Caco-2 (cell line): ENCODE results near the gene FKBP1A. TPM values are rescaled to one million over a fixed set of nuclear protein-coding genes. Genes with fewer than 3 reads are reported as not detected.

Experiments
- BruUV-seq: library from RNA; stranded (reverse); fragments of 400-500 nt; replicated peaks from 2 replicates; lab custom pipeline; 2021; lab: Mats Ljungman, UMichigan
- CTCF ChIA-PET: fragments of 300-600 bp; sonication (Branson Sonifier 250); formaldehyde crosslinking; loops from one replicate; lab custom pipeline; 2022; ENCODE audit warnings: antibody characterized with exemption; lab: Charles Lee
- POLR2A ChIA-PET: fragments of 300-600 bp; sonication (Branson Sonifier 250); formaldehyde crosslinking; loops from one replicate; lab custom pipeline; 2022; ENCODE audit warnings: antibody characterized with exemption; lab: Charles Lee
- DNase-seq, 2 experiments: peaks; one replicate each; pipeline versions ENCODE4 v3.0.0 to v3.0.0-alpha.2; 2020 to 2022
- H3K27me3 ChIP-seq: replicated peaks from 2 replicates; pipeline ENCODE4 v1.6.0; 2011; ENCODE audit warnings: low read length; ENCODE audit not compliant: control insufficient read depth, insufficient read depth
- H3K36me3 ChIP-seq: 2 replicates; pipeline ENCODE4 v1.5.1; 2011; ENCODE audit warnings: low read length; ENCODE audit not compliant: control insufficient read depth, insufficient read depth
- H3K4me1 ChIP-seq: fragments of 250-450 bp; sonication (Bioruptor Pico); 2 replicates; pipeline ENCODE4 v1.5.1; 2020; ENCODE audit warnings: mild to moderate bottlenecking
- H3K4me3 ChIP-seq: 2 replicates; pipeline ENCODE4 v1.5.1; 2011; ENCODE audit warnings: low read depth, mild to moderate bottlenecking, control low read depth, low read length
- H3K9me3 ChIP-seq: fragments of 250-450 bp; sonication (Bioruptor Pico); 2 replicates; pipeline ENCODE4 v1.5.1; 2020; ENCODE audit warnings: mild to moderate bottlenecking, moderate library complexity
- H3K27ac Mint-ChIP-seq: one replicate; pipeline ENCODE4 v1.8.0; 2022; ENCODE audit warnings: mixed read lengths; ENCODE audit not compliant: unreplicated experiment
- H3K27me3 Mint-ChIP-seq: one replicate; pipeline ENCODE4 v1.8.0; 2022; ENCODE audit warnings: mixed read lengths; ENCODE audit not compliant: insufficient read depth, unreplicated experiment
- H3K36me3 Mint-ChIP-seq: one replicate; pipeline ENCODE4 v1.8.0; 2022; ENCODE audit warnings: mild to moderate bottlenecking, mixed read lengths; ENCODE audit not compliant: insufficient read depth, unreplicated experiment
- H3K4me1 Mint-ChIP-seq: one replicate; pipeline ENCODE4 v1.8.0; 2022; ENCODE audit warnings: low read depth, mixed read lengths; ENCODE audit not compliant: unreplicated experiment
- H3K4me3 Mint-ChIP-seq: one replicate; pipeline ENCODE4 v1.8.0; 2022; ENCODE audit warnings: mild to moderate bottlenecking, moderate library complexity, mixed read lengths; ENCODE audit not compliant: unreplicated experiment
- H3K9me3 Mint-ChIP-seq: one replicate; pipeline ENCODE4 v1.8.0; 2022; ENCODE audit warnings: mixed read lengths; ENCODE audit not compliant: unreplicated experiment
- CTCF ChIP-seq, 2 experiments: fragments of 200-600 bp in 1 of 2; IDR thresholded peaks; 1 replicate in 1 of 2; 2 replicates in 1 of 2; pipeline versions ENCODE4 v1.5.1 to v1.8.0; 2011 to 2022; ENCODE audit warnings: antibody characterized with exemption in 1 of 2, control low read depth in 1 of 2, inconsistent platforms in 1 of 2, low read depth in 1 of 2, low read length in 1 of 2, mild to moderate bottlenecking in 1 of 2, moderate library complexity in 1 of 2; ENCODE audit not compliant: insufficient read depth in 1 of 2, severe bottlenecking in 1 of 2, unreplicated experiment in 1 of 2
- intact Hi-C: fragments of 100-400 bp; cut with micrococcal nuclease; formaldehyde crosslinking; loops from one replicate; pipeline ENCODE4 v1.10.0; 2022; ENCODE audit not compliant: unreplicated experiment
- total RNA-seq: library from RNA; stranded (reverse); gene quantifications from 2 replicates; pipeline ENCODE4 v1.2.3, GENCODE V29; 2022

Gene FKBP1A
- total RNA-seq, 1 experiment from 2014 or later = 220 TPM

- Histone ChIP-seq H3K27me3 (no peaks in the 10 kb centered on the region), H3K4me1 (peaks cover 32% of the 10 kb centered on the region), H3K4me3 (no peak overlapping the region), H3K36me3 (peaks cover 2% of the 10 kb centered on the region), H3K9me3 (no peaks in the 10 kb centered on the region)
- POLR2A ChIA-PET = no interaction called here
- H3K27ac Mint-ChIP-seq = no peak overlapping the region
- H3K9me3 Mint-ChIP-seq = no peaks in the 10 kb centered on the region
- H3K4me3 Mint-ChIP-seq = no peak overlapping the region
- peaks cover 5% of the 10 kb centered on the region for H3K36me3 Mint-ChIP-seq
- H3K27me3 Mint-ChIP-seq = no peaks in the 10 kb centered on the region
- no peak for TF ChIP-seq CTCF (IDR thresholded peaks at IDR 0.05; ENCODE audit: insufficient read depth in 1 of 2, low read depth in 1 of 2, low read length in 1 of 2, severe bottlenecking in 1 of 2, unreplicated experiment in 1 of 2)
- BruUV-seq = no TSS peak
- peaks cover 18% of the 10 kb centered on the region for H3K4me1 Mint-ChIP-seq
- DNase-seq = no peak
- CTCF ChIA-PET = no interaction called here
- intact Hi-C loops = loop anchor here (5.0 kb wide), 1 partner anchor 67 kb away; the partner anchor contains the start of gene SDCBP2
Measured at GRCh38 chr20:1394686-1395085, 1.8 kb upstream of the FKBP1A start.

- POLR2A ChIA-PET = interaction anchor here (0.6 to 1.0 kb wide), 6 partner anchors 8 to 220 kb away, joined by 4 to 11 read pairs (median 6); no protein-coding TSS in a partner anchor
- H3K9me3 ChIP-seq = no peaks in the 10 kb centered on the region
- peaks cover 20% of the 10 kb centered on the region for H3K4me1 ChIP-seq
- Mint-ChIP-seq H3K4me1 (peaks cover 16% of the 10 kb centered on the region), H3K9me3 (no peaks in the 10 kb centered on the region), H3K27me3 (no peaks in the 10 kb centered on the region), H3K27ac (peak overlapping the region; percentile 64), H3K36me3 (peaks cover 13% of the 10 kb centered on the region), H3K4me3 (peak overlapping the region; percentile 92)
- H3K27me3 ChIP-seq = no peaks in the 10 kb centered on the region
- peak overlapping the region; percentile 72 for H3K4me3 ChIP-seq
- DNase-seq = no peak
- BruUV-seq = no TSS peak
- TF ChIP-seq CTCF (IDR thresholded peaks at IDR 0.05; ENCODE audit: insufficient read depth in 1 of 2, low read depth in 1 of 2, low read length in 1 of 2, severe bottlenecking in 1 of 2, unreplicated experiment in 1 of 2) = no peak
- CTCF ChIA-PET = interaction anchor here (0.6 to 1.0 kb wide), 6 partner anchors 45 to 482 kb away, joined by 3 to 8 read pairs (median 5); no protein-coding TSS in a partner anchor
- peaks cover 2% of the 10 kb centered on the region for H3K36me3 ChIP-seq
- intact Hi-C loops = loop anchor here (5.0 kb wide), 1 partner anchor 66 kb away; the partner anchor contains the start of gene SDCBP2
Measured at GRCh38 chr20:1393507-1393882, 641 bp upstream of the FKBP1A start.

GRCh38 chr20:1392443-1392692, 486 bp downstream of the FKBP1A start:
- peaks cover 12% of the 10 kb centered on the region for H3K4me1 ChIP-seq
- DNase-seq = no peak
- no peaks in the 10 kb centered on the region for H3K27me3 ChIP-seq
- H3K36me3 ChIP-seq = peaks cover 2% of the 10 kb centered on the region
- Mint-ChIP-seq H3K4me1 (peaks cover 16% of the 10 kb centered on the region), H3K36me3 (peaks cover 13% of the 10 kb centered on the region), H3K9me3 (no peaks in the 10 kb centered on the region), H3K27ac (peak overlapping the region; percentile 57), H3K4me3 (peak overlapping the region; percentile 92), H3K27me3 (no peaks in the 10 kb centered on the region)
- TF ChIP-seq CTCF (IDR thresholded peaks at IDR 0.05; ENCODE audit: insufficient read depth in 1 of 2, low read depth in 1 of 2, low read length in 1 of 2, severe bottlenecking in 1 of 2, unreplicated experiment in 1 of 2) = no peak
- H3K4me3 ChIP-seq = peak overlapping the region; percentile 72
- CTCF ChIA-PET = interaction anchor here (0.6 to 1.8 kb wide), 2 partner anchors 48 to 112 kb away, joined by 3 to 5 read pairs; no protein-coding TSS in a partner anchor
- intact Hi-C loops = loop anchor here (5.0 kb wide), 1 partner anchor 65 kb away; the partner anchor contains the start of gene SDCBP2
- no peaks in the 10 kb centered on the region for H3K9me3 ChIP-seq
- POLR2A ChIA-PET = interaction anchor here (0.6 to 1.2 kb wide), 2 partner anchors 67 to 1125 kb away, joined by 4 read pairs; no protein-coding TSS in a partner anchor
- no TSS peak for BruUV-seq
